Kidney tubule cell (primary cell): Measurements from ENCODE around the gene CASKIN2.

ENCODE experiments used
- DNase-seq: peaks from one replicate; pipeline ENCODE4 v3.0.0-alpha.2; 2018; ENCODE audit warnings: low spot score

CASKIN2 gene

GRCh38 chr17:75518983-75519537 lies 3.7 kb upstream of the CASKIN2 start:
- DNase-seq = no peak

- DNase-seq = no peak
Measured at GRCh38 chr17:75518201-75518600, 2.9 kb upstream of the CASKIN2 start.

GRCh38 chr17:75517297-75517865 lies 2.0 kb upstream of the CASKIN2 start:
- DNase-seq = peak; percentile 48

GRCh38 chr17:75516619-75517296 lies 1.4 kb upstream of the CASKIN2 start:
- peak; percentile 32 for DNase-seq

GRCh38 chr17:75516255-75516618 lies 900 bp upstream of the CASKIN2 start, which contains the start of gene TSEN54:
Gene TSEN54, plus strand, starts transcription at chr17:75516528. Its CDS starts 33 bp downstream, at chr17:75516561.
- DNase-seq = peak; percentile 90

GRCh38 chr17:75514919-75515495 lies 330 bp downstream of the CASKIN2 start:
- peak; percentile 22 for DNase-seq

GRCh38 chr17:75514299-75514918 lies 928 bp downstream of the CASKIN2 start:
- DNase-seq = peak; percentile 83

GRCh38 chr17:75513641-75514000 lies 1.7 kb downstream of the CASKIN2 start:
- DNase-seq = no peak

GRCh38 chr17:75512926-75513640 lies 2.3 kb downstream of the CASKIN2 start:
- no peak for DNase-seq

GRCh38 chr17:75511610-75512575 lies 3.4 kb downstream of the CASKIN2 start:
- DNase-seq = peak; percentile 53

GRCh38 chr17:75511270-75511609 lies 4.1 kb downstream of the CASKIN2 start:
- no peak for DNase-seq

GRCh38 chr17:75509528-75510258 lies 5.6 kb downstream of the CASKIN2 start:
- DNase-seq = no peak

GRCh38 chr17:75508931-75509361 lies 6.4 kb downstream of the CASKIN2 start:
- DNase-seq = no peak

GRCh38 chr17:75507733-75508719 lies 7.3 kb downstream of the CASKIN2 start:
- DNase-seq = peak; percentile 22

GRCh38 chr17:75506888-75507287 lies 8.4 kb downstream of the CASKIN2 start:
- no peak for DNase-seq

GRCh38 chr17:75506134-75506533 lies 9.2 kb downstream of the CASKIN2 start:
- DNase-seq = no peak

GRCh38 chr17:75505640-75506039 lies 9.7 kb downstream of the CASKIN2 start:
- DNase-seq = no peak

GRCh38 chr17:75505152-75505409 lies 10.3 kb downstream of the CASKIN2 start:
- DNase-seq = no peak
